NCI-H2107 (cell line): ENCODE measurements around the gene NFASC.

Experiments used
- DNase-seq: peaks from one replicate; lab custom pipeline; 2025; lab: John Stamatoyannopoulos, UW

Gene NFASC

GRCh38 chr1:204983136-204983535, 112.5 kb downstream of the NFASC start:
- no peak for DNase-seq

GRCh38 chr1:204983881-204984280, 113.2 kb downstream of the NFASC start:
- DNase-seq: no peak

GRCh38 chr1:204984499-204984898, 113.8 kb downstream of the NFASC start:
- no peak for DNase-seq

GRCh38 chr1:204986181-204986580, 115.5 kb downstream of the NFASC start:
- no peak for DNase-seq

GRCh38 chr1:204987689-204988088, 117.0 kb downstream of the NFASC start:
- DNase-seq: no peak

- no peak for DNase-seq
Observed at GRCh38 chr1:204988196-204988595, 117.5 kb downstream of the NFASC start.

- DNase-seq: peak; percentile 87
Observed at GRCh38 chr1:204989266-204990058, 118.8 kb downstream of the NFASC start.

GRCh38 chr1:204990059-204990664, 119.5 kb downstream of the NFASC start:
- no peak for DNase-seq

- no peak for DNase-seq
Observed at GRCh38 chr1:204990721-204991341, 120.2 kb downstream of the NFASC start.

- peak; percentile 61 for DNase-seq
Observed at GRCh38 chr1:204991342-204991844, 120.7 kb downstream of the NFASC start.

GRCh38 chr1:204992201-204992997, 121.7 kb downstream of the NFASC start:
- DNase-seq: no peak

GRCh38 chr1:204992998-204993314, 122.3 kb downstream of the NFASC start:
- no peak for DNase-seq

GRCh38 chr1:204994086-204994862, 123.6 kb downstream of the NFASC start:
- no peak for DNase-seq

GRCh38 chr1:204996981-204997380, 126.3 kb downstream of the NFASC start:
- no peak for DNase-seq

GRCh38 chr1:204997591-204998355, 127.1 kb downstream of the NFASC start:
- no peak for DNase-seq

GRCh38 chr1:205001162-205001561, 130.5 kb downstream of the NFASC start:
- no peak for DNase-seq

GRCh38 chr1:205002705-205003104, 132.0 kb downstream of the NFASC start:
- DNase-seq: no peak

- no peak for DNase-seq
Observed at GRCh38 chr1:205003358-205004131, 132.9 kb downstream of the NFASC start.

- no peak for DNase-seq
Observed at GRCh38 chr1:205004351-205004750, 133.7 kb downstream of the NFASC start.

GRCh38 chr1:205008896-205009295, 138.2 kb downstream of the NFASC start:
- no peak for DNase-seq
